GM12878 (cell line): ENCODE data around the gene EHBP1L1. TPM values are rescaled to one million over a fixed set of nuclear protein-coding genes. Genes with fewer than 3 reads are reported as not detected.

Source experiments
- ATAC-seq: fragments of 200-7000 bp; cut with Tn5 transposase; 3 replicates; pipeline ENCODE4 v1.9.1; 2020; ENCODE audit warnings: mild to moderate bottlenecking, moderate library complexity
- BruUV-seq: library from RNA; stranded (reverse); fragments of 400-500 nt; replicated peaks from 2 replicates; lab custom pipeline; 2021; lab: Mats Ljungman, UMichigan
- CTCF ChIA-PET: fragments of 300-600 bp; sonication (Branson Sonifier 250); formaldehyde crosslinking; extraction: SDS; loops from one replicate; lab custom pipeline; 2021; ENCODE audit warnings: inconsistent platforms; lab: Yijun Ruan, JAX
- POLR2A ChIA-PET: fragments of 350-600 bp; formaldehyde crosslinking; extraction: SDS; loops from one replicate; lab custom pipeline; 2021; ENCODE audit warnings: inconsistent platforms; lab: Charles Lee
- RAD21 ChIA-PET: fragments of 300-600 bp; sonication (Branson Sonifier 250); formaldehyde crosslinking; loops from one replicate; lab custom pipeline; 2023; ENCODE audit warnings: antibody characterized with exemption; ENCODE audit not compliant: unreplicated experiment; lab: Charles Lee
- SMC1A ChIA-PET: fragments of 300-600 bp; sonication (Branson Sonifier 250); formaldehyde crosslinking; loops from one replicate; lab custom pipeline; 2023; ENCODE audit not compliant: unreplicated experiment, uncharacterized antibody; lab: Charles Lee
- DNase-seq: peaks from one replicate; pipeline ENCODE4 v3.0.0-alpha.2; 2011; ENCODE audit warnings: low read depth, low spot score
- FAIRE-seq: peaks from 3 replicates; lab custom pipeline; 2011; peaks lifted over from hg19 to GRCh38; lab: Jason Lieb, UNC
- H2AFZ ChIP-seq: 2 replicates; pipeline ENCODE4 v1.6.0; 2011; ENCODE audit warnings: low read depth, low read length, control low read depth; ENCODE audit not compliant: control insufficient read depth
- H3K27ac ChIP-seq: 2 replicates; pipeline ENCODE4 v1.5.1; 2011; ENCODE audit warnings: control low read depth; ENCODE audit not compliant: control insufficient read depth, insufficient read depth
- H3K27me3 ChIP-seq, 2 experiments: replicated peaks in 1 of 2; 2 replicates each; pipeline versions ENCODE4 v1.6.0 to v1.6.1; 2011; ENCODE audit warnings: low read length in 1 of 2; ENCODE audit not compliant: control insufficient read depth in 2 of 2, insufficient read depth in 2 of 2
- H3K36me3 ChIP-seq, 2 experiments: 2 replicates each; pipeline ENCODE4 v1.5.1; 2011; ENCODE audit warnings: low read length in 1 of 2; ENCODE audit not compliant: control insufficient read depth in 2 of 2, insufficient read depth in 2 of 2
- H3K4me1 ChIP-seq: 2 replicates; pipeline ENCODE4 v1.6.1; 2011; ENCODE audit warnings: mild to moderate bottlenecking, low read length, moderate library complexity, mixed read lengths; ENCODE audit not compliant: control insufficient read depth, insufficient read depth
- H3K4me2 ChIP-seq: 2 replicates; pipeline ENCODE4 v1.6.0; 2011; ENCODE audit warnings: control low read depth; ENCODE audit not compliant: control insufficient read depth, insufficient read depth
- H3K4me3 ChIP-seq: fragments of 200-600 bp; sonication (generic); 2 replicates; pipeline ENCODE4 v1.5.1; 2016
- H3K79me2 ChIP-seq: 2 replicates; pipeline ENCODE4 v1.6.0; 2011; ENCODE audit warnings: low read length; ENCODE audit not compliant: control insufficient read depth, insufficient read depth
- H3K9ac ChIP-seq: 2 replicates; pipeline ENCODE4 v1.8.0; 2011; ENCODE audit warnings: low read length, control low read depth, mixed read lengths; ENCODE audit not compliant: control insufficient read depth, insufficient read depth
- H3K9me3 ChIP-seq: replicated peaks from 3 replicates; pipeline ENCODE4 v1.5.1; 2011; ENCODE audit warnings: mild to moderate bottlenecking, low read length; ENCODE audit not compliant: control insufficient read depth, insufficient read depth
- H4K20me1 ChIP-seq: 2 replicates; pipeline ENCODE4 v1.6.0; 2011; ENCODE audit not compliant: control insufficient read depth, insufficient read depth
- CHD4 ChIP-seq: fragments of 200-600 bp; sonication (generic); IDR thresholded peaks from 2 replicates; pipeline ENCODE4 v1.6.1; 2016; ENCODE audit warnings: mild to moderate bottlenecking
- EED ChIP-seq: sonication (generic); IDR thresholded peaks from 2 replicates; pipeline ENCODE4 v1.6.1; 2016; ENCODE audit warnings: antibody characterized with exemption, low read depth
- ESRRA ChIP-seq: IDR thresholded peaks from 2 replicates; pipeline ENCODE4 v1.6.1; 2012; ENCODE audit warnings: mild to moderate bottlenecking, low read length, improper control_type of control experiment
- FOXK2 ChIP-seq: fragments of 450-650 bp; IDR thresholded peaks from 2 replicates; pipeline ENCODE4 v1.6.1; 2017; ENCODE audit warnings: mild to moderate bottlenecking, moderate library complexity
- PAX5 ChIP-seq: IDR thresholded peaks from 2 replicates; pipeline ENCODE4 v1.6.1; 2011; ENCODE audit warnings: low read depth, low read length, borderline replicate concordance
- POLR2A ChIP-seq: IDR thresholded peaks from 2 replicates; pipeline ENCODE4 v1.6.1; 2011; ENCODE audit warnings: low read depth, mild to moderate bottlenecking, low read length
- POU2F2 ChIP-seq: IDR thresholded peaks from 3 replicates; pipeline ENCODE4 v1.6.1; 2011; ENCODE audit warnings: low read depth, mild to moderate bottlenecking, low read length, borderline replicate concordance
- RFX5 ChIP-seq: IDR thresholded peaks from 2 replicates; pipeline ENCODE4 v1.6.1; 2011; ENCODE audit warnings: low read depth, low read length, improper control_type of control experiment
- SIX5 ChIP-seq: IDR thresholded peaks from 2 replicates; pipeline ENCODE4 v1.6.1; 2011; ENCODE audit warnings: mild to moderate bottlenecking, low read depth, low read length, moderate library complexity; ENCODE audit not compliant: severe bottlenecking
- SPI1 ChIP-seq: IDR thresholded peaks from 2 replicates; pipeline ENCODE4 v1.6.1; 2011; ENCODE audit warnings: low read depth, mild to moderate bottlenecking, low read length, moderate library complexity, borderline replicate concordance; ENCODE audit not compliant: insufficient read depth
- SREBF2 ChIP-seq: IDR thresholded peaks from 2 replicates; pipeline ENCODE4 v1.6.1; 2012; ENCODE audit warnings: mild to moderate bottlenecking, low read length
- SRF ChIP-seq, 2 experiments: IDR thresholded peaks; 2 replicates each; pipeline ENCODE4 v1.6.1; 2011; ENCODE audit warnings: low read depth in 2 of 2, low read length in 2 of 2, mild to moderate bottlenecking in 1 of 2, moderate library complexity in 1 of 2
- YBX1 ChIP-seq: fragments of 450-650 bp; IDR thresholded peaks from 2 replicates; pipeline ENCODE4 v1.6.1; 2016; ENCODE audit warnings: antibody characterized with exemption
- YY1 ChIP-seq: IDR thresholded peaks from 2 replicates; pipeline ENCODE4 v1.6.1; 2011; ENCODE audit warnings: low read depth, mild to moderate bottlenecking, low read length
- ZNF622 ChIP-seq: fragments of 450-650 bp; IDR thresholded peaks from 2 replicates; pipeline ENCODE4 v1.6.1; 2017; ENCODE audit warnings: mild to moderate bottlenecking, inconsistent platforms
- WGBS: methylation state at CpG from one replicate; pipeline ENCODE4 v1.1.6; 2016; ENCODE audit warnings: low lambda C conversion rate; ENCODE audit not compliant: insufficient replicate concordance, insufficient coverage; ENCODE audit errors: missing lambda C conversion rate; 5-methylcytosine and 5-hydroxymethylcytosine counted together
- in situ Hi-C: fragments of 300-500 bp; cut with MboI; formaldehyde crosslinking; loops from 9 replicates; pipeline ENCODE4 v1.14.3; 2018; ENCODE audit warnings: mixed read lengths
- intact Hi-C: fragments of 100-400 bp; cut with micrococcal nuclease; formaldehyde crosslinking; loops from one replicate; pipeline ENCODE4 v1.14.2; 2022; ENCODE audit not compliant: unreplicated experiment
- polyA plus RNA-seq, 11 experiments: library from polyadenylated mRNA; depleted of rRNA in 4 of 11; unstranded in 6 of 11; stranded (reverse) in 5 of 11; fragments of >200 nt; fragmentation: Nextera tagmentation in 4 of 11; fragmentation: Illumina TruSeq in 1 of 11; extraction: Ambion mirVana in 4 of 11; extraction: Trizol in 1 of 11; gene quantifications; 1 replicate in 1 of 11; 2 replicates in 10 of 11; pipeline versions ENCODE4 v1.2.1 to v1.2.3, GENCODE V29; 2011 to 2016; ENCODE audit warnings: inconsistent platforms in 2 of 11, missing spikeins in 2 of 11, low read depth in 1 of 11
- total RNA-seq, 4 experiments: library from RNA; depleted of rRNA in 3 of 4; stranded (reverse); fragments of >200 nt in 3 of 4; fragmentation: Illumina TruSeq in 1 of 4; extraction: Trizol in 1 of 4; gene quantifications; 2 replicates each; pipeline versions ENCODE4 v1.2.1 to v1.2.3, GENCODE V29; 2013 to 2021
- TF ChIP-seq, protein P1 (sequence below): fragments of 450-650 bp; IDR thresholded peaks from 2 replicates; pipeline ENCODE4 v1.6.1; 2016; ENCODE audit warnings: mild to moderate bottlenecking

The EHBP1L1 gene
- total and polyA plus RNA-seq, 10 of the 15 experiments (the other 5 are each of a cell fraction or from before 2014, with no cell fraction given), result 0.06 to 99.4 (median 32.7) TPM

DNA sequence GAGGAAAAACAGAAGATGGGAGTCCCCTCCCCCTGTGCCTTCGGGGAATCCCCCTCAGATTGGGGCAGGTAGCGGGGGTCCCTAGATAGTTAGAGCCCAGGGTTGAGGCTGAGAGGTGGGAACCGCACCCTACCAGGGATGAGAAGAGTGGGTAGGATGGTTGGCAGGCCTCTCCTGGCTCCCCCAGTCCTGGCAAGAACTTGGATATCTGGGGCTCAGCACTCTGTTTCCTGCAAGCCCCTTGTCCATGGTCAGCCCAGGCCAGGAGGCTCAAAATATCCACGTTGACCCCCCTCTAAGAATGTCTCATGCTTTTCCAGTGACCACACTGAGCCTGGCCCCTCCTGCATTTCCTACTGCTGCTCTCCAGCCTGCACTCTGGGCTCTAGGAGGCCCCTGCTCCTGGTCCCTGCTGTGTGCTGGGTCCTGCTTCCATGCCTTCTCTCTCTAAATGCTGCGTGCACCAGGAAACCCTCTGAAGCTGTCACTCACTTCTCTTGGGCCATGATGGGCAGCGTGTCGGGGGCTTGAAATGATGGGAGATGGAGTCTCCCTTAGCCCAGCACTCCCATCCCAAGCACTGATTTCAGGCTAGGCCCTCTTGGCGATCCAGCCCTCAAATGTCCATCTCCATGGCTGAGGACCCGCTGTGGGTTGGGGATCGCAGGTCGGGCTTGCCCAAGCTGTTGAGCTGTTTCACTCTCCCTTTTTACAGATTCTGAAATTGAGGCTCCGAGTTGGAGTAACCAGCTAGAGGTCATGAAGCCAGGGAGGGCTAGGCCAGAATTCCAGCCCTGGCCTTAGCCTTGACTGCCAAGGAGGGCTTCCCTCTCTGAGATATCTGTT is 36.1 kb downstream of the EHBP1L1 start (continued):
- no peak for TF ChIP-seq YY1
- TF ChIP-seq CHD4, result no peak

DNA sequence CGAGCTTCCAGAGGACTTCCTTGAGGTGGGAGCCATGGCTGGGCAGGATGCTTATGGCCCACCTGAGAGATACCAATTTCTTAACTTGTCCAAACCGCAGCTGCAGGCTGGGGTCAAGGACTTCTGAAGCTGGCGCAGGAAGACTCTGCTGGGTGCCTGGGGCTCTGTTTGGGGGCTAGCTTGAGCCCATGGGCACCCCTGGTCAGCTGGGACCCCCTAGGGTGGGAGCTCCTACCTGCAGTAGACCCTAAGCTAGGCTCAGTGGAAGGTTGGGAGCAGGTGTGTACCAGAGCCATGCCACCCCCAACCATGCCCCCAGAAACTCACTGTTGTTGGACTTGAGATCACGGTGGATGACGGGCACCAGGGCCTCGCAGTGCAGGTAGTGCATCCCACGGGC is 36.8 kb downstream of the EHBP1L1 start:
- TF ChIP-seq SREBF2 (no peak), RFX5 (no peak), SPI1 (no peak), POLR2A (no peak), EED (no peak), SIX5 (no peak), YBX1 (no peak), FOXK2 (no peak), ESRRA (no peak), SRF (IDR thresholded peaks at IDR 0.05; ENCODE audit: low read depth in 2 of 2, low read length in 2 of 2) (no peak), ZNF622 (no peak), POU2F2 (no peak), PAX5 (no peak)
- TF ChIP-seq, protein P1, sequence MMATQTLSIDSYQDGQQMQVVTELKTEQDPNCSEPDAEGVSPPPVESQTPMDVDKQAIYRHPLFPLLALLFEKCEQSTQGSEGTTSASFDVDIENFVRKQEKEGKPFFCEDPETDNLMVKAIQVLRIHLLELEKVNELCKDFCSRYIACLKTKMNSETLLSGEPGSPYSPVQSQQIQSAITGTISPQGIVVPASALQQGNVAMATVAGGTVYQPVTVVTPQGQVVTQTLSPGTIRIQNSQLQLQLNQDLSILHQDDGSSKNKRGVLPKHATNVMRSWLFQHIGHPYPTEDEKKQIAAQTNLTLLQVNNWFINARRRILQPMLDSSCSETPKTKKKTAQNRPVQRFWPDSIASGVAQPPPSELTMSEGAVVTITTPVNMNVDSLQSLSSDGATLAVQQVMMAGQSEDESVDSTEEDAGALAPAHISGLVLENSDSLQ, result no peak
- Histone ChIP-seq H3K36me3 (peaks cover 6 to 17% of the 10 kb centered on the region in 2 experiments; a peak in 3 of 4 replicates), H3K27ac (peak overlapping the region; percentile 37; the same call in 1 of the 2 replicates), H4K20me1 (no peaks in the 10 kb centered on the region; the same call in 1 of the 2 replicates), H3K27me3 (no peaks in the 10 kb centered on the region), H2AFZ (no peak overlapping the region), H3K9me3 (no peaks in the 10 kb centered on the region), H3K4me1 (peaks cover 24% of the 10 kb centered on the region), H3K4me2 (peak overlapping the region; percentile 93), H3K79me2 (peaks cover 68% of the 10 kb centered on the region), H3K9ac (peak overlapping the region; percentile 85), H3K4me3 (peak overlapping the region; percentile 99)
- FAIRE-seq, result no peak
- in situ Hi-C loops, result no loop called here
- ChIA-PET CTCF (interaction anchor here (1.0 to 3.8 kb wide), 5 partner anchors 18 to 197 kb away, joined by 3 to 35 read pairs (median 10); no protein-coding TSS in a partner anchor), SMC1A (interaction anchor here (0.9 to 3.0 kb wide), 4 partner anchors 25 to 193 kb away, joined by 3 to 21 read pairs (median 3); no protein-coding TSS in a partner anchor), POLR2A (interaction anchor here (0.6 to 5.0 kb wide), 11 partner anchors 8 to 276 kb away, joined by 3 to 34 read pairs (median 4); partner anchors contain the start of genes EHBP1L1, RELA and ZNRD2), RAD21 (interaction anchor here (1.0 to 4.0 kb wide), 8 partner anchors 19 to 72 kb away, joined by 3 to 36 read pairs (median 5); partner anchors contain the start of genes FAM89B, RELA, SIPA1 and ZNRD2)
- no peak for ATAC-seq
- WGBS, result 47% methylated on average over 7 of the region's 7 CpGs
- no peak for DNase-seq
- intact Hi-C loops, result loop anchor here (5.0 kb wide), 1 partner anchor 735 kb away; the partner anchor contains the start of gene EHD1
- BruUV-seq, result no TSS peak
